Common myeloid progenitor, CD34-positive (primary cell): Measurements from ENCODE around the gene RPGRIP1L. TPM values are rescaled to one million over a fixed set of nuclear protein-coding genes. Genes with fewer than 3 reads are reported as not detected.
A peak's percentile ranks its signal among the peaks of the same experiment; 100 is the strongest.

Source experiments
- CTCF ChIA-PET: fragments of 350-600 bp; sonication (Branson Sonifier 250); formaldehyde crosslinking; loops from one replicate; lab custom pipeline; 2021; ENCODE audit warnings: antibody characterized with exemption; lab: Charles Lee
- POLR2A ChIA-PET: fragments of 350-600 bp; sonication (Branson Sonifier 250); formaldehyde crosslinking; loops from one replicate; lab custom pipeline; 2021; ENCODE audit warnings: antibody characterized with exemption; lab: Charles Lee
- DNase-seq, 3 donors: peaks; one replicate each; pipeline versions ENCODE4 v3.0.0 to v3.0.0-alpha.2; 2013
- H3K27ac ChIP-seq, 2 experiments: 1 replicate in 1 of 2; 2 replicates in 1 of 2; pipeline ENCODE4 v1.7.0; 2013; ENCODE audit warnings: inconsistent platforms in 2 of 2, low read length in 2 of 2, mild to moderate bottlenecking in 2 of 2, low read depth in 1 of 2, moderate library complexity in 1 of 2; ENCODE audit not compliant: severe bottlenecking in 2 of 2, insufficient read depth in 1 of 2, poor library complexity in 1 of 2
- H3K27me3 ChIP-seq, 5 experiments: replicated peaks in 2 of 5; 1 replicate in 3 of 5; 2 replicates in 2 of 5; pipeline versions ENCODE4 v1.6.1 to v1.7.0; 2013; ENCODE audit warnings: low read length in 4 of 5, mild to moderate bottlenecking in 2 of 5, moderate library complexity in 2 of 5, inconsistent platforms in 1 of 5; ENCODE audit not compliant: insufficient read depth in 5 of 5, control insufficient read depth in 4 of 5
- H3K36me3 ChIP-seq, 4 experiments: 1 replicate in 2 of 4; 2 replicates in 2 of 4; pipeline versions ENCODE4 v1.6.1 to v1.7.0; 2013; ENCODE audit warnings: low read length in 3 of 4, control low read depth in 1 of 4, mild to moderate bottlenecking in 1 of 4; ENCODE audit not compliant: control insufficient read depth in 4 of 4, insufficient read depth in 4 of 4
- H3K4me1 ChIP-seq, 4 experiments: 1 replicate in 3 of 4; 2 replicates in 1 of 4; pipeline versions ENCODE4 v1.6.1 to v1.7.1; 2013; ENCODE audit warnings: low read length in 3 of 4, mild to moderate bottlenecking in 3 of 4, control low read depth in 1 of 4, inconsistent platforms in 1 of 4, moderate library complexity in 1 of 4; ENCODE audit not compliant: control insufficient read depth in 4 of 4, insufficient read depth in 4 of 4; ENCODE audit errors: control extremely low read depth in 1 of 4
- H3K4me3 ChIP-seq, 7 experiments: 1 replicate in 4 of 7; 2 replicates in 3 of 7; pipeline versions ENCODE4 v1.5.1 to v1.7.0; 2013; ENCODE audit warnings: mild to moderate bottlenecking in 7 of 7, low read length in 6 of 7, moderate library complexity in 6 of 7, inconsistent platforms in 2 of 7, low read depth in 2 of 7, control low read depth in 1 of 7; ENCODE audit not compliant: insufficient read depth in 4 of 7, control insufficient read depth in 1 of 7; ENCODE audit errors: extremely low read depth in 1 of 7
- H3K9me3 ChIP-seq, 5 experiments: 1 replicate in 4 of 5; 2 replicates in 1 of 5; pipeline versions ENCODE4 v1.6.1 to v1.7.1; 2013; ENCODE audit warnings: low read length in 4 of 5, mild to moderate bottlenecking in 2 of 5, inconsistent platforms in 1 of 5, low read depth in 1 of 5, moderate library complexity in 1 of 5; ENCODE audit not compliant: control insufficient read depth in 4 of 5, insufficient read depth in 2 of 5; ENCODE audit errors: control extremely low read depth in 1 of 5
- WGBS: methylation state at CpG from one replicate; pipeline ENCODE4 v1.1.5; 2013; ENCODE audit not compliant: insufficient coverage; 5-methylcytosine and 5-hydroxymethylcytosine counted together
- polyA plus RNA-seq: library from polyadenylated mRNA; unstranded; fragments of 120-200 nt; gene quantifications from one replicate; pipeline ENCODE4 v1.2.1, GENCODE V29; 2013

Gene RPGRIP1L
- polyA plus RNA-seq, result 7.7 TPM

- peak within 1 kb of the TSS; percentile 18 to 73 for H3K27ac ChIP-seq
- peaks cover 8 to 18% (median 10%) of the 10 kb centered on the region in 4 experiments for H3K4me1 ChIP-seq
- H3K36me3 ChIP-seq, result peaks cover 0 to 2% (median 0%) of the 10 kb centered on the region in 4 experiments
- peak; percentile 99 for DNase-seq
- no peaks in the 10 kb centered on the region for H3K9me3 ChIP-seq
- WGBS, result 1% methylated on average over 51 of the region's 57 CpGs
- ChIA-PET CTCF (interaction anchor here (1.5 kb wide), 1 partner anchor 69 kb away, joined by 4 read pairs; no protein-coding TSS in a partner anchor), POLR2A (interaction anchor here (0.6 kb wide), 1 partner anchor 343 kb away, joined by 6 read pairs; no protein-coding TSS in a partner anchor)
- H3K27me3 ChIP-seq, result no peaks in the 10 kb centered on the region
- H3K4me3 ChIP-seq, result peak within 1 kb of the TSS; percentile 54 to 95 (median 86)
Measured at GRCh38 chr16:53703590-53704444, at the start of gene RPGRIP1L, which contains the start of gene FTO. Gene RPGRIP1L (minus strand): TSS chr16:53703859. CDS start chr16:53700723, 3,136 bp downstream. Gene FTO (plus strand): TSS chr16:53704156.

DNA sequence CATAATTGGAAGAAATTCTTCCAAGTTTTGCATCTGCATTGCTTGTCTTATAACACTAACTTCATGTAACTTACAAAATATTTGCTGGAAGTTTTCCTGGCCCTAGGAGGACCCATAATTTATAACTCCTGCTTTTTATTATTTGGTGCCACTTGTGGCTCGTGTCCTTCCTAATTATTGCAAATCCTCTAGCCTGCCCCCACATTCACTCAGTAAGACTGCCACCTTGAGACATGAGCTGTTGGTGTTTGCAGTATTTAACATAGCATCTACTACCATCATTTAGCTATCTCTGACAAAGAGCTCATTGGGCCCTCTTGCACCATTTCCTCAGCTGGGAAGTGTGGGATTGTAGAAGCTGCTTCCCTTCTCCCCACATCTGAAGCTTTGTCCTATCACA, 49.8 kb upstream of the RPGRIP1L start:
- H3K27ac ChIP-seq, result no peak overlapping the region
- DNase-seq, result no peak
- CTCF ChIA-PET, result interaction anchor here (0.7 to 2.2 kb wide), 3 partner anchors 10 to 139 kb away, joined by 3 to 8 read pairs (median 3); no protein-coding TSS in a partner anchor
- no peaks in the 10 kb centered on the region for H3K4me1 ChIP-seq
- H3K9me3 ChIP-seq, result peaks cover 0 to 2% (median 0%) of the 10 kb centered on the region in 5 experiments
- no peaks in the 10 kb centered on the region for H3K27me3 ChIP-seq
- H3K36me3 ChIP-seq, result no peaks in the 10 kb centered on the region
- POLR2A ChIA-PET, result interaction anchor here (0.7 kb wide), 1 partner anchor 864 kb away, joined by 4 read pairs; no protein-coding TSS in a partner anchor
- H3K4me3 ChIP-seq, result no peak overlapping the region
- WGBS, result 80% methylated on average over 1 of the region's 1 CpG

DNA sequence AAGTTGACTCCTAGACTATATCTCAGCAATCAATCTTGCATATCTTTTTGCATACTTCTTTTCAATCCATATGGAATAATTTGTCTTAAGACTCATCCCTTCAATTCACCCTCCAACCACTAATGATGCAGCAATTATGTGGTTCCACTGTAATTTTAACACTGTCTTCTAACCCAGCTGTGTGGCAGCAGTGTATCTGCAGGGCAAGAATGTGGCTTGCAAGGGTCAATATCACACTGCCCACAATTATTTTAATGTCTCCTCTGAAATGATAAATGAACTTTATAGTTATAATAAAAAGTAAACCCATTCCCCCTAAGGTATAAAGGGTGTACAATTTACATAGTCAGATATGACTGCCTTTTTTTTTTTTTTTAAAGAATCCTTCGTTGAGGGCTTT, 48.9 kb upstream of the RPGRIP1L start:
- Histone ChIP-seq H3K4me3 (no peak overlapping the region), H3K27me3 (no peaks in the 10 kb centered on the region), H3K36me3 (no peaks in the 10 kb centered on the region), H3K9me3 (peaks cover 0 to 2% (median 0%) of the 10 kb centered on the region in 5 experiments), H3K4me1 (no peaks in the 10 kb centered on the region), H3K27ac (no peak overlapping the region)
- CTCF ChIA-PET, result no interaction called here
- POLR2A ChIA-PET, result interaction anchor here (0.7 kb wide), 1 partner anchor 865 kb away, joined by 4 read pairs; no protein-coding TSS in a partner anchor
- WGBS, result no CpG with 5 or more reads among the region's 1 CpG
- no peak for DNase-seq

DNA sequence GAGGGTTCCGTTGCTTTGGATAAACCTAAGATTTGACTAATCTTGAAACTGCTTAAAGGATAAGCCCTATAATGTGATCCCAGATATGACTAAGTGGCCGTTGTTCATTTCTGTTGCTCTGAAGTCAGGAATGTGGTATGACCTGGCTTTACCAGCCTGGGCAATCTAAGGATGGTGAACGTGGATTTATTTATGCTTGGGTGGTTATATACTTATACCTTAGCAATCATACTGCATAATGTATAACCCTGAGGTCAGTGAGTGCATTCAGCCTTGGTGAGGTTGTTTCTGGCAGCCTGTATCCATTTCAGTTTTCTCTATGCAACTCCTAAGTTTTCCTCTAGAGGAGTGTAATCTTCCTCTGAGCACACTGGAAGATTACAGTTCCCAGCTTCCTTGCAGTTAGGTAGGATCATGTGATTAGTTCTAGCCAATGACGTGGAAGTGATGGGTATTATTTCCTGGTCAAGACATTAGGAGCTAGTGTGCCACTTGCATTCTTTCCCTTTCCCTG, 42.2 kb upstream of the RPGRIP1L start:
- Histone ChIP-seq H3K9me3 (peaks cover 0 to 2% (median 0%) of the 10 kb centered on the region in 5 experiments), H3K4me1 (peaks cover 0 to 8% (median 5%) of the 10 kb centered on the region in 4 experiments), H3K36me3 (no peaks in the 10 kb centered on the region), H3K27me3 (no peaks in the 10 kb centered on the region), H3K27ac (no peak overlapping the region), H3K4me3 (no peak overlapping the region)
- WGBS, result 100% methylated on average over 2 of the region's 4 CpGs
- DNase-seq, result no peak
- ChIA-PET POLR2A (no interaction called here), CTCF (no interaction called here)

- Histone ChIP-seq H3K4me1 (peaks cover 0 to 8% (median 5%) of the 10 kb centered on the region in 4 experiments), H3K27ac (no peak overlapping the region), H3K4me3 (no peak overlapping the region), H3K9me3 (peaks cover 0 to 2% (median 0%) of the 10 kb centered on the region in 5 experiments), H3K36me3 (no peaks in the 10 kb centered on the region), H3K27me3 (no peaks in the 10 kb centered on the region)
- ChIA-PET POLR2A (no interaction called here), CTCF (no interaction called here)
- 100% methylated on average over 1 of the region's 3 CpGs for WGBS
- DNase-seq, result no peak
Measured at GRCh38 chr16:53745086-53745485, 41.4 kb upstream of the RPGRIP1L start.

DNA sequence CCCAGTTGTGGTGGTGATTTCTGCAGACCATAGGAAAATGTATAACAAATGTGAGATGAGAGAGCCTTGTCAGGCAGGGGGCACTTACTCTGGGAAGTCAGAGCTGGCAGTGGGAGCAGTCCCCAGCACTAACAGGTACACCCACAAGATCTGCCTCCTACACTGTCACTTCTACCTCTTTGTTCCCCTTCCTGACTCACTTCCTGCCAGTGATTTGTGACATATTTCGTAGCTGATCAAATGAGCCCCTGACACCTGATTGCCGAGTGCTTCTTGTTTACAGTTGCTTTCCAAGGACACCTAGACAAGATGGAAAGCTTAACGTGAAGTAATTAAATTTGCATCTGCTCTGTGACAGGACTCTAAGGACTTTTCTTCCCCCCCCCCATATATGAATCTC, 40.8 kb upstream of the RPGRIP1L start:
- peak in 2 of 3 donors; percentile 23 to 43 for DNase-seq
- Histone ChIP-seq H3K36me3 (no peaks in the 10 kb centered on the region), H3K4me1 (peaks cover 0 to 8% (median 5%) of the 10 kb centered on the region in 4 experiments), H3K27ac (no peak overlapping the region), H3K4me3 (no peak overlapping the region), H3K9me3 (peaks cover 0 to 2% (median 0%) of the 10 kb centered on the region in 5 experiments), H3K27me3 (no peaks in the 10 kb centered on the region)
- WGBS, result 17% methylated on average over 2 of the region's 3 CpGs
- CTCF ChIA-PET, result interaction anchor here (0.5 to 2.1 kb wide), 4 partner anchors 14 to 134 kb away, joined by 3 to 5 read pairs (median 4); no protein-coding TSS in a partner anchor
- POLR2A ChIA-PET, result interaction anchor here (0.6 kb wide), 1 partner anchor 16 kb away, joined by 3 read pairs; no protein-coding TSS in a partner anchor
